Measurements from ENCODE around the gene TRMU.

TRMU gene

DNA sequence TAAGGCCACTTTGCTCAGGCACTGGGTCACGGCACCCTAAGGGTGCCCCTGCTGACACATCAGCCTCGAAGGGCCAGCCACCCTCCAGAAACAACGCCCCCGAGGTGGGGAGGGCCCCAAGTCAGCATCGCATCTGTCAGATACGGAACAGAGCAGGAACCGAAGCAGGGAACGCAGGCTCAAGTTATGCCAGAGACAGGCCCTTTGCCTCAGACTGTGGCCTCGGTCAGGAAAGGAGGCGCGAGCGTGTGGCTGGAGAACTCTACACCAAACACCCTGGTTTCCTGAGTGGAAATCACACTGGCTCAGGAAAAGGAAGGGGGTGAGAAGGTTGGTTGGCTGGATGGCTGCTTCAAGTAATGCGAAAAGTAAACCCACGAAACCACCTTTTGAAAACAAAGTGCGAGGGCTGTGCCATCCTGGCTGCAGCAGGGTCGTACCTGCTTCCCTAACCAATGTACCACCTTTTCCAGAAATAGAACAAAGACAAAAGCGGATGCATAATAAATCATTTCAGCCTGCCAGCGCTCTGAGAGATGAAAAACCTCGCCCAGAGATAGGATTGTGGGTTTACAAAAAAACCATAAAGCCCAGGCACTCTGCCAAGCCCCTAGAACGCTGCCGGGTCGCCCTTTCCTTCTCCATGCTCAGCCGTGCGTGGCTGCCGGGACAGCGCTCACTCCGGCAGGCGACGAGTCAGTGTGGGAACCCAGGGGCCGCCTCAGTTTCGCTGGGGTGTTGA, 38.6 kb downstream of the TRMU start:
- ATAC-seq = no peak
- TF ChIP-seq OSR1 (CRISPR knock-in tag; IDR thresholded peaks at IDR 0.05) (no peak), TSHZ2 (CRISPR knock-in tag; IDR thresholded peaks at IDR 0.05) (no peak), SNAI2 (CRISPR knock-in tag; IDR thresholded peaks at IDR 0.05) (no peak), CSDC2 (CRISPR knock-in tag; IDR thresholded peaks at IDR 0.05) (no peak), ZNF8 (CRISPR knock-in tag; IDR thresholded peaks at IDR 0.05) (no peak), GLIS3 (CRISPR knock-in tag; IDR thresholded peaks at IDR 0.05) (no peak), ZFP3 (CRISPR knock-in tag; IDR thresholded peaks at IDR 0.05) (no peak), PPARA (CRISPR knock-in tag; IDR thresholded peaks at IDR 0.05; ENCODE audit: borderline replicate concordance) (no peak), CSRNP3 (CRISPR knock-in tag; IDR thresholded peaks at IDR 0.05) (no peak), ISL1 (CRISPR knock-in tag; IDR thresholded peaks at IDR 0.05) (no peak), ARNTL (CRISPR knock-in tag; IDR thresholded peaks at IDR 0.05; ENCODE audit: borderline replicate concordance, low read depth) (no peak), PATZ1 (CRISPR knock-in tag; IDR thresholded peaks at IDR 0.05; ENCODE audit: borderline replicate concordance) (no peak), POU6F1 (CRISPR knock-in tag; IDR thresholded peaks at IDR 0.05; ENCODE audit: borderline replicate concordance, low read depth) (no peak), RARB (CRISPR knock-in tag; IDR thresholded peaks at IDR 0.05) (no peak), TCF4 (CRISPR knock-in tag; IDR thresholded peaks at IDR 0.05; ENCODE audit: borderline replicate concordance) (no peak), ZNF565 (CRISPR knock-in tag; conservative IDR thresholded peaks at IDR 0.05; ENCODE audit: low read depth) (no peak), ZC3H10 (CRISPR knock-in tag; IDR thresholded peaks at IDR 0.05) (no peak), TOX (CRISPR knock-in tag; IDR thresholded peaks at IDR 0.05; ENCODE audit: borderline replicate concordance) (no peak), ESRRG (CRISPR knock-in tag; IDR thresholded peaks at IDR 0.05) (no peak)
- TF ChIP-seq, protein P1, sequence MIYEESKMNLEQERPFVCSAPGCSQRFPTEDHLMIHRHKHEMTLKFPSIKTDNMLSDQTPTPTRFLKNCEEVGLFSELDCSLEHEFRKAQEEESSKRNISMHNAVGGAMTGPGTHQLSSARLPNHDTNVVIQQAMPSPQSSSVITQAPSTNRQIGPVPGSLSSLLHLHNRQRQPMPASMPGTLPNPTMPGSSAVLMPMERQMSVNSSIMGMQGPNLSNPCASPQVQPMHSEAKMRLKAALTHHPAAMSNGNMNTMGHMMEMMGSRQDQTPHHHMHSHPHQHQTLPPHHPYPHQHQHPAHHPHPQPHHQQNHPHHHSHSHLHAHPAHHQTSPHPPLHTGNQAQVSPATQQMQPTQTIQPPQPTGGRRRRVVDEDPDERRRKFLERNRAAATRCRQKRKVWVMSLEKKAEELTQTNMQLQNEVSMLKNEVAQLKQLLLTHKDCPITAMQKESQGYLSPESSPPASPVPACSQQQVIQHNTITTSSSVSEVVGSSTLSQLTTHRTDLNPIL (CRISPR knock-in tag; IDR thresholded peaks at IDR 0.05; ENCODE audit: low read depth) = no peak

DNA sequence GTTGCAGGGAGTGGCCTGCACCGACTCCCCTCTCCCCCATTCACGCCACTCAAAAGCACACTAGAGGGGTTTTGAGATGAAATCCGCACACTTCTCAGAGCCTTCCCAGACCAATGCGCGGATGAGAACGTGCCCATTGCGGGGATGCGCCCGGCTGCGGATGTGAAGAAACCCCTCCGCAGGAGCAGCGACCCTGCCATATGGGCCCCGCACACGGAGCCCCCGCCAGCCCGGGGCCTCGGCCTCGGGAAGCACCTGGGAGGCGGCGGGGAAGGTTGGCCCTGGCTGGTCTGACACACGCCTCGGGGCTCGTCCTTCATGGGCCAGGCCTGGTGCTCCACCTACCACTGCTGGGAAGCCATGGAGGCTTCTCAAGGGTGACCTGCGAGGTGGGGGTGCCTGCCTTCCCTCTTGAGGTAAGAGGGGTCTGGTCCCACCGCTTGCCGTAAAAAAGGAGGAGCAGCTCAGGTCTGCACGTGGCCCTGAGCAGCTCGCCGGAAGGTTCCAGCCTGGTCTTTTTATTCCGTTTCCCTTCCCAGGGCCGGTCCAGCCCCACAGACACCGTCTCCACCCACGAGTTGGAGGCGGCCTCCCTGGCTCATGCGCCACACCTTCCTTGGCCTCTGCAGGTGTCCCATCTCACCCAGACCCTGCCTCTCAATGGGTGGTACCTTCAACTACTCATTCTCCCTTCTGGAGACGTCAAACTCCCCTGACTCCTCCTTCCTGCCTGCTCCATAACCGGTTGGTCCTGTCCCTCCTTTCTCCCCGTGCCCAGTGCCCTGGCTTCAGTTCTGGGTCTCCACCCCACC, 39.4 kb downstream of the TRMU start:
- TF ChIP-seq CSDC2 (CRISPR knock-in tag; IDR thresholded peaks at IDR 0.05) (no peak), POU6F1 (CRISPR knock-in tag; IDR thresholded peaks at IDR 0.05; ENCODE audit: borderline replicate concordance, low read depth) (no peak), OSR1 (CRISPR knock-in tag; IDR thresholded peaks at IDR 0.05) (no peak)

More for the DNA sequence above, 39.4 kb downstream of the TRMU start:
- ATAC-seq = no peak
